GM19240 (cell line): ENCODE measurements around the gene EIF2AK2.
"Not testable (repeated sequence)": the region's sequence is repeated elsewhere in the genome, so short reads cannot be mapped to it uniquely, and the experiment has no call there.

Experiments
- DNase-seq: peaks from one replicate; pipeline ENCODE4 v3.0.0; 2011; ENCODE audit warnings: low spot score; ENCODE audit not compliant: insufficient read length

EIF2AK2 gene

GRCh38 chr2:37156857-37157714 is at the start of gene EIF2AK2:
EIF2AK2 (minus strand) TSS chr2:37156980; CDS start chr2:37147806, 9,174 bp downstream.
- peak; percentile 82 for DNase-seq

GRCh38 chr2:37205689-37206341 is 49.0 kb upstream of the EIF2AK2 start:
- no peak for DNase-seq

GRCh38 chr2:37205071-37205661 is 48.4 kb upstream of the EIF2AK2 start:
- not testable (repeated sequence) for DNase-seq

GRCh38 chr2:37203708-37204107 is 46.9 kb upstream of the EIF2AK2 start:
- DNase-seq = no peak

GRCh38 chr2:37201766-37202165 is 45.0 kb upstream of the EIF2AK2 start:
- DNase-seq = no peak

GRCh38 chr2:37201208-37201607 is 44.4 kb upstream of the EIF2AK2 start:
- DNase-seq = no peak

GRCh38 chr2:37198681-37199065 is 41.9 kb upstream of the EIF2AK2 start:
- DNase-seq = no peak

GRCh38 chr2:37196320-37197195 is 39.8 kb upstream of the EIF2AK2 start, which contains the start of gene CEBPZOS:
CEBPZOS (plus strand) TSS chr2:37196496; CDS start chr2:37199705, 3,209 bp downstream.
- peak; percentile 55 for DNase-seq

- not testable (repeated sequence) for DNase-seq
Observed at GRCh38 chr2:37195862-37196319, 39.1 kb upstream of the EIF2AK2 start.

- DNase-seq = no peak
Observed at GRCh38 chr2:37192551-37192950, 35.8 kb upstream of the EIF2AK2 start.

GRCh38 chr2:37191747-37192146 is 35.0 kb upstream of the EIF2AK2 start:
- DNase-seq = no peak

- no peak for DNase-seq
Observed at GRCh38 chr2:37191253-37191652, 34.5 kb upstream of the EIF2AK2 start.

GRCh38 chr2:37190290-37190689 is 33.5 kb upstream of the EIF2AK2 start:
- DNase-seq = no peak

GRCh38 chr2:37189452-37190153 is 32.8 kb upstream of the EIF2AK2 start:
- no peak for DNase-seq

- DNase-seq = no peak
Observed at GRCh38 chr2:37188570-37188969, 31.8 kb upstream of the EIF2AK2 start, which contains the start of gene SULT6B1. SULT6B1 (minus strand) TSS chr2:37188670; CDS start chr2:37188640, 30 bp downstream.

- no peak for DNase-seq
Observed at GRCh38 chr2:37181726-37182684, 25.2 kb upstream of the EIF2AK2 start.

GRCh38 chr2:37180640-37181039 is 23.9 kb upstream of the EIF2AK2 start:
- no peak for DNase-seq

GRCh38 chr2:37180006-37180639 is 23.3 kb upstream of the EIF2AK2 start:
- no peak for DNase-seq

GRCh38 chr2:37173741-37174140 is 17.0 kb upstream of the EIF2AK2 start:
- DNase-seq = no peak
